ENCODE measurements around the gene RPA1. TPM values are rescaled to one million over a fixed set of nuclear protein-coding genes. Genes with fewer than 3 reads are reported as not detected.

The RPA1 gene
- total and polyA plus RNA-seq, 2 of the 4 experiments (the other 2 are of a cell fraction), result 38.4 to 48.2 TPM

- H3K27ac ChIP-seq (ENCODE audit: insufficient read depth, low read length), result no peak overlapping the region
- in situ Hi-C loops (cut with MboI; ENCODE audit: low sequenced_read_pairs) (no loop called here), dilution Hi-C loops (cut with HindIII; ENCODE audit: low sequenced_read_pairs, unreplicated experiment) (no loop called here), intact Hi-C loops (cut with micrococcal nuclease) (no loop called here)
- no peak for DNase-seq
- no peaks in the 10 kb centered on the region for H3K27me3 ChIP-seq (ENCODE audit: control insufficient read depth, insufficient read depth, low read length)
- H4K91ac ChIP-seq (ENCODE audit: insufficient read depth, low read depth, low read length), result no peak overlapping the region
- 89% methylated on average over 12 of the region's 15 CpGs; no CpG with 5 or more reads in 1 of the 2 experiments for WGBS, 2 experiments (ENCODE audit: extremely low coverage in 2 of 2, insufficient read length in 1 of 2)
- no TSS peak for BruUV-seq (replicated peaks)
- no peak overlapping the region for H4K5ac ChIP-seq (ENCODE audit: low read depth, low read length)
- H4K20me1 ChIP-seq (ENCODE audit: insufficient read depth, low read length), result no peaks in the 10 kb centered on the region
- peaks cover 28% of the 10 kb centered on the region for H3K36me3 ChIP-seq (ENCODE audit: control insufficient read depth, insufficient read depth, low read length)
- H2BK5ac ChIP-seq (ENCODE audit: low read depth, low read length, poor library complexity, severe bottlenecking), result no peak overlapping the region
- H3K4ac ChIP-seq (ENCODE audit: low read depth, low read length), result no peak overlapping the region
- no peak overlapping the region for H4K8ac ChIP-seq (ENCODE audit: low read depth in 2 of 2, low read length in 2 of 2)
- no peak overlapping the region for H3K4me3 ChIP-seq (ENCODE audit: insufficient read depth, low read depth, low read length)
- no peaks in the 10 kb centered on the region for H3K9me3 ChIP-seq (ENCODE audit: control insufficient read depth, insufficient read depth, low read length)
- no peak overlapping the region for H2BK20ac ChIP-seq (ENCODE audit: low read depth, low read length)
- H2BK120ac ChIP-seq (ENCODE audit: low read depth, low read length), result no peak overlapping the region
- H3K14ac ChIP-seq (replicated peaks; ENCODE audit: low read depth, low read length), result no peak overlapping the region
- no peak overlapping the region for H3K18ac ChIP-seq (ENCODE audit: low read depth, low read length)
- H3K56ac ChIP-seq (ENCODE audit: extremely low read depth, insufficient read depth, low read length), result no peak overlapping the region
- no peak overlapping the region for H3K23ac ChIP-seq (ENCODE audit: low read depth, low read length)
- H2AFZ ChIP-seq (replicated peaks; ENCODE audit: low read length, poor library complexity), result no peak overlapping the region
- H3K4me1 ChIP-seq (ENCODE audit: control insufficient read depth, insufficient read depth, low read length), result no peaks in the 10 kb centered on the region
- ChIA-PET POLR2A (ENCODE audit: unreplicated experiment) (no interaction called here), CTCF (no interaction called here)
- H3K4me2 ChIP-seq (ENCODE audit: low read depth, low read length), result no peak overlapping the region
- H2AK9ac ChIP-seq (replicated peaks; ENCODE audit: low read depth, low read length, poor library complexity), result no peak overlapping the region
- H3K79me1 ChIP-seq (ENCODE audit: low read depth in 1 of 2, low read length in 2 of 2), result no peaks in the 10 kb centered on the region
- no peak overlapping the region for H3K9ac ChIP-seq (ENCODE audit: low read depth, low read length)
- H2AK5ac ChIP-seq (ENCODE audit: low read depth, low read length), result no peak overlapping the region
- H3K9me1 ChIP-seq (ENCODE audit: insufficient read depth, low read length), result no peaks in the 10 kb centered on the region
- TF ChIP-seq NFE2L2 (IDR thresholded peaks at IDR 0.05; ENCODE audit: low read depth, low read length) (no peak), RAD21 (IDR thresholded peaks at IDR 0.05; ENCODE audit: low read length) (no peak), SMC3 (IDR thresholded peaks at IDR 0.05; ENCODE audit: low read depth, low read length) (no peak), CEBPB (IDR thresholded peaks at IDR 0.05; ENCODE audit: low read depth, low read length) (no peak), USF2 (IDR thresholded peaks at IDR 0.05; ENCODE audit: low read depth, low read length) (no peak), FOS (IDR thresholded peaks at IDR 0.05; ENCODE audit: low read depth, low read length) (no peak), RCOR1 (IDR thresholded peaks at IDR 0.05; ENCODE audit: insufficient replicate concordance, low read length) (no peak), MXI1 (IDR thresholded peaks at IDR 0.05; ENCODE audit: borderline replicate concordance, low read depth, low read length) (no peak), MAFK (IDR thresholded peaks at IDR 0.05; ENCODE audit: low read depth, low read length) (no peak), CTCF (conservative IDR thresholded peaks at IDR 0.05; ENCODE audit: low read depth, low read length) (no peak), BHLHE40 (IDR thresholded peaks at IDR 0.05; ENCODE audit: low read depth, low read length) (no peak), ELK1 (IDR thresholded peaks at IDR 0.05; ENCODE audit: borderline replicate concordance, low read depth, low read length) (no peak), RFX5 (IDR thresholded peaks at IDR 0.05; ENCODE audit: low read depth, low read length) (no peak)
- H2BK15ac ChIP-seq (ENCODE audit: low read depth, low read length), result no peak overlapping the region
- no peak for ATAC-seq (ENCODE audit: low read depth)
Observed at GRCh38 chr17:1890758-1891450, 61.1 kb downstream of the RPA1 start.

Data from IMR-90 (cell line).